ENCODE measurements around the gene GAB3.

GRCh38 chrX:154649503-154650220 is 101.2 kb downstream of the GAB3 start:
- no peak for TF ChIP-seq EZH2phosphoT487 (conservative IDR thresholded peaks at IDR 0.05; ENCODE audit: low read length)
- no peak for TF ChIP-seq CTCF (IDR thresholded peaks at IDR 0.05; ENCODE audit: insufficient read depth, low read length, poor library complexity, severe bottlenecking)

Data from SU-DHL-6 (cell line).